Panc1 (cell line): ENCODE measurements around the gene BCKDHA.

ENCODE experiments used
- SIN3A ChIP-seq: IDR thresholded peaks from 2 replicates; pipeline ENCODE4 v1.6.1; 2012; ENCODE audit warnings: low read depth, mild to moderate bottlenecking, low read length, moderate library complexity, borderline replicate concordance; ENCODE audit not compliant: insufficient read depth
- TF ChIP-seq, protein P1 (sequence below): fragments of 450-650 bp; IDR thresholded peaks from 2 replicates; pipeline ENCODE4 v1.5.1; 2017; ENCODE audit warnings: mild to moderate bottlenecking

DNA sequence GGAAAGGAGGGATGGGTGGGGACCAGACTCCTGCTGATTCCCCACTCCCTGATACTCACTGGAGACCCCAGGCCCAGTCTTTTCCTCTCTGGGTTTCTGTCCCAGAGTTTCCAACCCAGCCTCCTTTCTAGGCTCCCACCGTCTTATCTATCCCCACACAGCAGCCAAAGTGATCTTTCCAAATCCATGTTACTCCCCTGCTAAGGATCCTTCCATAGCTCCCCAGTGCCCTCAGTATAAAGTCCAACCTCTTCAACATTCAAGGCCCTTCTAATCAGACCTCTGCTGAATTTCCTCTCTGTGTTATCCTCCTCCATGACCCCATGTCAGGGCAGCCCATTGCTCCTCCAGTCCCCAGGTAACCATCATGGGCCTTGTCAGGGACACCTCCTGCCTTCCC, 42.6 kb upstream of the BCKDHA start:
- TF ChIP-seq, protein P1, sequence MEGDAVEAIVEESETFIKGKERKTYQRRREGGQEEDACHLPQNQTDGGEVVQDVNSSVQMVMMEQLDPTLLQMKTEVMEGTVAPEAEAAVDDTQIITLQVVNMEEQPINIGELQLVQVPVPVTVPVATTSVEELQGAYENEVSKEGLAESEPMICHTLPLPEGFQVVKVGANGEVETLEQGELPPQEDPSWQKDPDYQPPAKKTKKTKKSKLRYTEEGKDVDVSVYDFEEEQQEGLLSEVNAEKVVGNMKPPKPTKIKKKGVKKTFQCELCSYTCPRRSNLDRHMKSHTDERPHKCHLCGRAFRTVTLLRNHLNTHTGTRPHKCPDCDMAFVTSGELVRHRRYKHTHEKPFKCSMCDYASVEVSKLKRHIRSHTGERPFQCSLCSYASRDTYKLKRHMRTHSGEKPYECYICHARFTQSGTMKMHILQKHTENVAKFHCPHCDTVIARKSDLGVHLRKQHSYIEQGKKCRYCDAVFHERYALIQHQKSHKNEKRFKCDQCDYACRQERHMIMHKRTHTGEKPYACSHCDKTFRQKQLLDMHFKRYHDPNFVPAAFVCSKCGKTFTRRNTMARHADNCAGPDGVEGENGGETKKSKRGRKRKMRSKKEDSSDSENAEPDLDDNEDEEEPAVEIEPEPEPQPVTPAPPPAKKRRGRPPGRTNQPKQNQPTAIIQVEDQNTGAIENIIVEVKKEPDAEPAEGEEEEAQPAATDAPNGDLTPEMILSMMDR, result no peak
- no peak for TF ChIP-seq SIN3A
